ENCODE measurements around the gene PPCDC. TPM values are rescaled to one million over a fixed set of nuclear protein-coding genes. Genes with fewer than 3 reads are reported as not detected.
"Not testable (repeated sequence)": the region's sequence is repeated elsewhere in the genome, so short reads cannot be mapped to it uniquely, and the experiment has no call there.

Gene PPCDC
- total and polyA plus RNA-seq, 4 donors: 6.3 to 12.4 (median 8.6) TPM

- DNase-seq (ENCODE audit: low read depth in 4 of 6, low spot score in 6 of 6); H3K4me3 ChIP-seq (ENCODE audit: low read depth, low read length); H3K9me3 ChIP-seq (ENCODE audit: control insufficient read depth, insufficient read depth, low read length); H3K27me3 ChIP-seq (ENCODE audit: control insufficient read depth, insufficient read depth, low read length); H3K4me1 ChIP-seq (ENCODE audit: control insufficient read depth, insufficient read depth, low read length); H3K36me3 ChIP-seq (ENCODE audit: control insufficient read depth, insufficient read depth, low read length); H3K27ac ChIP-seq (ENCODE audit: low read depth, low read length): not testable (repeated sequence)
- no CpG with 5 or more reads among the region's 4 CpGs for WGBS (ENCODE audit: insufficient coverage)
Measured at GRCh38 chr15:75094961-75095478, 71.6 kb downstream of the PPCDC start.

DNA sequence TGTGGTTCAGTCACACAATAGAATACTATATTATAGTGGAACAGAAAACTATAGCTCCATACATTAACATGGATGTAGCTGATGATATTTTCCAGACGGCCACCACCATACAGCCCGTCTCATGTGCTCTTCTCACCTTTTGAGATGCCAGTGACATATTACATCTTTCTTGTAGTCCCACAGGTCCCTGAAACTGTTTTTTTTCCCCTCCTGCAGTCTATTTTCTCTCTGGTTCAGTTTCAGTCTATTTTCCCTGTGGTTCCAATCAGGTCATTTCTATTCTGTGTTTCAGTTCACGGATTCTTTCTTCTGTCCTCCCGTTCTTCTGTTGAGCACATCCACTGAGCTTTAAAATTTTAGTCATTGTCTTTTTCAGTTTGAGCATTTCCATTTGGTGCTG, 72.2 kb downstream of the PPCDC start:
- Histone ChIP-seq H3K27me3 (ENCODE audit: control insufficient read depth, insufficient read depth, low read length) (no peaks in the 10 kb centered on the region), H3K36me3 (ENCODE audit: control insufficient read depth, insufficient read depth, low read length) (no peaks in the 10 kb centered on the region), H3K27ac (ENCODE audit: low read depth, low read length) (no peak overlapping the region), H3K4me3 (ENCODE audit: low read depth, low read length) (no peak overlapping the region), H3K4me1 (ENCODE audit: control insufficient read depth, insufficient read depth, low read length) (no peaks in the 10 kb centered on the region), H3K9me3 (ENCODE audit: control insufficient read depth, insufficient read depth, low read length) (no peaks in the 10 kb centered on the region)
- 89% methylated on average over 3 of the region's 4 CpGs for WGBS (ENCODE audit: insufficient coverage)
- DNase-seq (ENCODE audit: low read depth in 4 of 6, low spot score in 6 of 6): no peak

DNA sequence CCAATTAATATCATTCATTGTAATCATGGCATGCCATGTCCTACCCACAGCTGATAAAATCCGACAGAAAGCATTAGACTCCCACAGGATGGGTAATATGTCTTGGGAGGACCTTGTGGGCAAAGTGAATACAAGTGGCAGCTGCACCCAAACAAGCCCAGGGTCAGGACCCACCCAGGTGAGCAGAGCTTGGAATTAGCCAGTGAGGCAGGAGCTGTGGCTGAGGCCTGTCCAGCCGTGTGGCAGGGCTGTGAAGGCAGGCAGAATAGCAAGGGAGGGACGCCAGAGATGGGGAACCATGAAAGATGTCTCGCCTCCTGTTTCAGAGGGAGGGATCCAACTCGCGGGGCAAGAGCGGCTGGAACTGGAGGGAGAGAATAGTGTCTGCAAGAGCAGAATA, 74.5 kb downstream of the PPCDC start:
- no peaks in the 10 kb centered on the region for H3K36me3 ChIP-seq (ENCODE audit: control insufficient read depth, insufficient read depth, low read length)
- no peak overlapping the region for H3K27ac ChIP-seq (ENCODE audit: low read depth, low read length)
- DNase-seq (ENCODE audit: low read depth in 4 of 6, low spot score in 6 of 6): no peak
- no peak overlapping the region for H3K4me3 ChIP-seq (ENCODE audit: low read depth, low read length)
- H3K27me3 ChIP-seq (ENCODE audit: control insufficient read depth, insufficient read depth, low read length): no peaks in the 10 kb centered on the region
- WGBS (ENCODE audit: insufficient coverage): 90% methylated on average over 6 of the region's 7 CpGs
- H3K4me1 ChIP-seq (ENCODE audit: control insufficient read depth, insufficient read depth, low read length): no peaks in the 10 kb centered on the region
- H3K9me3 ChIP-seq (ENCODE audit: control insufficient read depth, insufficient read depth, low read length): no peaks in the 10 kb centered on the region

GRCh38 chr15:75098404-75098803, 75.0 kb downstream of the PPCDC start:
- Histone ChIP-seq H3K36me3 (ENCODE audit: control insufficient read depth, insufficient read depth, low read length) (no peaks in the 10 kb centered on the region), H3K27me3 (ENCODE audit: control insufficient read depth, insufficient read depth, low read length) (no peaks in the 10 kb centered on the region), H3K27ac (ENCODE audit: low read depth, low read length) (no peak overlapping the region), H3K4me1 (ENCODE audit: control insufficient read depth, insufficient read depth, low read length) (no peaks in the 10 kb centered on the region), H3K9me3 (ENCODE audit: control insufficient read depth, insufficient read depth, low read length) (no peaks in the 10 kb centered on the region), H3K4me3 (ENCODE audit: low read depth, low read length) (no peak overlapping the region)
- WGBS (ENCODE audit: insufficient coverage): 95% methylated on average over 4 of the region's 4 CpGs
- no peak for DNase-seq (ENCODE audit: low read depth in 4 of 6, low spot score in 6 of 6)

Small RNA genes within 50 kb of the gene (small RNA-seq; reads per million reads assigned to genes)
- gene AC015720.1 (ENCODE audit: low replicate concordance): not detected
- not detected for gene RF00019 (ENCODE audit: low replicate concordance)

Other genes with a start within 250 kb of the PPCDC start
- 10 to 100 TPM; 20.1 to 26.6 TPM for gene CSK, start 241.5 kb upstream of the PPCDC start, total RNA-seq
- 10 to 100 TPM; 79.2 to 79.4 TPM for gene CSK, start 241.5 kb upstream of the PPCDC start, polyA plus RNA-seq (ENCODE audit: insufficient read length in 2 of 2)
- under 1 TPM in 1 of 2 donors, not detected in 1; 0.11 TPM for gene LMAN1L, start 210.8 kb upstream of the PPCDC start, total RNA-seq
- under 1 TPM in 1 of 2 donors, not detected in 1; 0.29 TPM for gene LMAN1L, start 210.8 kb upstream of the PPCDC start, polyA plus RNA-seq (ENCODE audit: insufficient read length in 2 of 2)
- gene CPLX3, start 197.0 kb upstream of the PPCDC start, total RNA-seq: under 1 TPM; 0.11 to 0.20 TPM
- gene CPLX3, start 197.0 kb upstream of the PPCDC start, polyA plus RNA-seq (ENCODE audit: insufficient read length in 2 of 2): under 1 TPM; 0.57 to 0.68 TPM
- gene ULK3, start 180.4 kb upstream of the PPCDC start, total RNA-seq: 10 to 100 TPM; 35.8 to 41.8 TPM
- 10 to 100 TPM; 75.0 to 88.9 TPM for gene ULK3, start 180.4 kb upstream of the PPCDC start, polyA plus RNA-seq (ENCODE audit: insufficient read length in 2 of 2)
- 10 to 100 TPM; 16.0 to 26.0 TPM for gene SCAMP2, start 150.2 kb upstream of the PPCDC start, total RNA-seq
- 10 to 100 TPM; 64.9 to 69.4 TPM for gene SCAMP2, start 150.2 kb upstream of the PPCDC start, polyA plus RNA-seq (ENCODE audit: insufficient read length in 2 of 2)
- gene MPI, start 133.5 kb upstream of the PPCDC start, total RNA-seq: 10 to 100 TPM; 38.5 to 64.5 TPM
- 10 to 100 TPM; 74.7 to 80.7 TPM for gene MPI, start 133.5 kb upstream of the PPCDC start, polyA plus RNA-seq (ENCODE audit: insufficient read length in 2 of 2)
- gene FAM219B, start 116.7 kb upstream of the PPCDC start, total RNA-seq: 100 to 1,000 TPM in 1 of 2 donors, 10 to 100 TPM in 1; 67.0 to 105 TPM
- 10 to 100 TPM; 70.3 to 84.9 TPM for gene FAM219B, start 116.7 kb upstream of the PPCDC start, polyA plus RNA-seq (ENCODE audit: insufficient read length in 2 of 2)
- 100 to 1,000 TPM in 1 of 2 donors, 10 to 100 TPM in 1; 58.1 to 107 TPM for gene COX5A, start 85.5 kb upstream of the PPCDC start, total RNA-seq
- gene COX5A, start 85.5 kb upstream of the PPCDC start, polyA plus RNA-seq (ENCODE audit: insufficient read length in 2 of 2): 100 to 1,000 TPM; 343 to 354 TPM
- 1 to 10 TPM; 5.6 to 7.1 TPM for gene RPP25, start 66.8 kb upstream of the PPCDC start, total RNA-seq
- gene RPP25, start 66.8 kb upstream of the PPCDC start, polyA plus RNA-seq (ENCODE audit: insufficient read length in 2 of 2): 10 to 100 TPM; 13.4 to 15.1 TPM
- 10 to 100 TPM; 28.4 to 56.0 TPM for gene SCAMP5, start 28.0 kb upstream of the PPCDC start, total RNA-seq
- 100 to 1,000 TPM; 151 to 178 TPM for gene SCAMP5, start 28.0 kb upstream of the PPCDC start, polyA plus RNA-seq (ENCODE audit: insufficient read length in 2 of 2)
- 1 to 10 TPM; 2.6 to 8.9 TPM for gene C15orf39, start 178.3 kb downstream of the PPCDC start, total RNA-seq
- 10 to 100 TPM; 11.8 to 15.0 TPM for gene C15orf39, start 178.3 kb downstream of the PPCDC start, polyA plus RNA-seq (ENCODE audit: insufficient read length in 2 of 2)
- not detected for gene GOLGA6C, start 234.7 kb downstream of the PPCDC start, total RNA-seq
- not detected for gene GOLGA6C, start 234.7 kb downstream of the PPCDC start, polyA plus RNA-seq (ENCODE audit: insufficient read length in 2 of 2)